Stimulated activated CD4-positive, alpha-beta T cell treated with anti-CD3 and anti-CD28 coated beads, Interleukin-4, amount 100 ng/mL, for 48 hours (primary cell): ENCODE results near the gene CYTH2.

Source experiments
- DNase-seq, 2 donors: peaks; one replicate each; pipeline ENCODE4 v3.0.0-alpha.2; 2020; ENCODE audit warnings: low read depth in 2 of 2

CYTH2 gene

DNA sequence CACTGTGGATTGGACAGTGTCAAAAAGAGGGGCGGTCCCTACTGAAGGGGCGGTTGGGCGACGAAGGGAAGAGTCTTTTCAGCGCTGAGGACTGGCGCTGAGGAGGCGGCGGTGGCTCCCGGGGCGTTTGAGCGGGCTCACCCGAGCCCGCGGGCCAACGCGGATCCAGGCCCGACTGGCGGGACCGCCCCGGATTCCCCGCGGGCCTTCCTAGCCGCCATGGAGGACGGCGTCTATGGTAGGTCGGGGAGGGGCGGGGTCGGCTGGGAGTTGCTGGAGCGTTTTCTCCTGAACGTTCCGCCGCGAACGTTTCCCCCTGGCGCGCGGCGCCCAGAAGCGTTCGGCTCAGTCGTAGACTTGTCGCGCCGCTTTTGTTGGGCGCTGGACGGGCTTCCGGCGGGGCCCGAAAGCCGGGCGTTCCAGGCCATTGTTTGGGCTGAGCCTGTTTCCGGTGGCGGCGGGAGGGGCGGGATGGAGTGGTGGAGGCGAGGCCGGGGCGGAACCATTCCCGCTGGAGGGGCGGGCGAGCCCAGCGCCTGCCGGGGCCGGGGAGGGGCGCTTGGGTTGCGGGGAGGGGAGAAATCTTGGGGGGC, at the start of gene CYTH2:
CYTH2 (plus strand) TSS at position 81 of the 593 bp plus-strand sequence; CDS start at position 220, 139 bp downstream.
- peak; percentile 67 to 80 for DNase-seq

DNA sequence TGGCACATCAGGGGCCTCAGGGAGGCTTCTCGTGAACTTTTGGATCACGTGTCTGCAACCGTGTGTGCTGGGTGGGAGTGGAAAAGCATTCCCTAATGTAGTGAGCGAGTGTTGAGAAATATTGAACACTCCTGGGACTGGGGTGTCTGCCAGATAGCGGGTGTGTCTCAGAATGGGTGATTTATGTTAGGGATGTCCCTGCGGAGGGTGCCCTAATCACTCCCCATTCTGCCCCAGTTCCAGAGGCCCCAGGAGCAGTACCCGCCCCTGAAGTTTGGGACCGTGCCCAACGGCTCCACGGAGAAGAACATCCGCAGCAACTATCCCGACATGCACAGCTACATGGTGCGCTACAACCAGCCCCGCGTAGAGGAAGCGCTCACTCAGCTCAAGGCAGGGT, 47.6 kb upstream of the CYTH2 start:
- DNase-seq, result no peak

- DNase-seq, result no peak
These were observed 44.4 kb upstream of the CYTH2 start for GRCh38 chr19:48424694-48425219.

DNA sequence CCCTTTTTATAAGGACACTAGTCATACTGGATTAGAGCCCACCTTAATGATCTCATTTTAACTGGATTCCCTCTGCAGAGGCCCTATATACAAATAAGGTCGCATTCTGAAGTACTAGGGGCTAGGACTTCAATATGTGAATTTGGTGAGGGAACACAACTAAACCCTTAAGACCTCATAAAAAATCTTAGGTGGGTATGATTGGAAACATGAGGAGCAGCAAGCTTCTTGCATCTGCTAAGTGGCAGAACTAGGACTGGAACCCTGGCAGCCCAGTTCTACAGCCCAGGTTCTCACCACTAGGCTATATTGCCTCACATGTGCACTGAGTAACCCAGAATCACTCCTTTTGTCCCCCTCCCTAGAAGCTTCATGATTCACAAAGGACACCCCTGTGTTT, 40.5 kb upstream of the CYTH2 start:
- no peak for DNase-seq

GRCh38 chr19:48433337-48433736, 35.8 kb upstream of the CYTH2 start:
- DNase-seq, result no peak

- DNase-seq, result no peak
These were observed 32.6 kb upstream of the CYTH2 start for GRCh38 chr19:48436586-48436985.

DNA sequence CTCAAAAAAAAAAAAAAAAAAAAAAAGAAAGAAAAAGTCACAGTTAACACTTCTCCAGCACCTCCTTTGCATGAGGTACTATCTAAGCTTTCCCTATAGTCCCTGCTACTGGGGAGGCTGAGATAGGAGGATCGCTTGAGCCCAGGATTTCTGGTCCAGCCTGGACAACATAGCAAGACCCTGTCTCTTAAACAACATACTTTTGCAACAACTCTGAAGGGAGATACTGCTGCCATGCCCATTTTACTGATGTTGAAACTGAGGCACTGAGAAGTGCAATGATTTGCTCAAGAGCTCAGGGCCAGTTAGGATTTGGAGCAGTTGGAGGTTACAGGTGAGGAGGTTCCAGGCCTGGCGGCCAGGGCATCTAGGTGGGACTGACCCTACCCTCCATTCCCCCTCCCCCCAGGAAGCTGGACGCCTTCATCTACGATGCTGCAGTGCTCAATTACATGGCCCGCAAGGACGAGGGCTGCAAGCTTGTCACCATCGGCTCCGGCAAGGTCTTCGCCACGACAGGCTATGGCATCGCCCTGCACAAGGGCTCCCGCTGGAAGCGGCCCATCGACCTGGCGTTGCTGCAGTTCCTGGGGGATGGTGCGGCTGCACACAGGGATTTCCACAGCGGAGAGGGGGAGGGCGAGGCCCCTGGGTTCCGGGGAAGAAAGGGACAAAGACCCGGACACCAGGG, 27.7 kb upstream of the CYTH2 start:
- no peak for DNase-seq

- no peak for DNase-seq
These were observed 26.8 kb upstream of the CYTH2 start for GRCh38 chr19:48442116-48443035.

GRCh38 chr19:48443256-48443655, 25.9 kb upstream of the CYTH2 start:
- no peak for DNase-seq

DNA sequence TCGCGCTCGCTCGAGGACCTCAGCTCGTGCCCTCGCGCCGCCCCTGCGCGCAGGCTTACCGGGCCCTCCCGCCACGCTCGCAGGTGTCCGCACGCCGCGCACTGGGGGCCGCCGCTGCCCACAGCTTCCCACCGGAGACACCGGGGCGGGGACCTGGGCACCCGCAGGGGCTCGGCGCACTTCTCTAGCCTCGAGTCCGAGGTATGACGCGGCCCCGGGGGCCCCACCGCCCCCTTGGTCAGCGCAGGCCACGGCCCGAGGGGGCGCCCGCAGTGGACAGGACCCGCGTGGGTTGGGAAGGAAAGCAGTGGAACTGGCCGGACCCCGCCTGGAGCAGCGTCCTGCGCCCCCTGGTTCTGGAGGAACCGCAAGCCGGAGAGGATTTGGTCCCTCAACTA, 25.4 kb upstream of the CYTH2 start:
- no peak for DNase-seq

- DNase-seq, result no peak
These were observed 24.8 kb upstream of the CYTH2 start for GRCh38 chr19:48444129-48444935.

- no peak for DNase-seq
These were observed 24.3 kb upstream of the CYTH2 start for GRCh38 chr19:48444936-48445200.

- DNase-seq, result no peak
These were observed 23.9 kb upstream of the CYTH2 start for GRCh38 chr19:48445256-48445605.

DNA sequence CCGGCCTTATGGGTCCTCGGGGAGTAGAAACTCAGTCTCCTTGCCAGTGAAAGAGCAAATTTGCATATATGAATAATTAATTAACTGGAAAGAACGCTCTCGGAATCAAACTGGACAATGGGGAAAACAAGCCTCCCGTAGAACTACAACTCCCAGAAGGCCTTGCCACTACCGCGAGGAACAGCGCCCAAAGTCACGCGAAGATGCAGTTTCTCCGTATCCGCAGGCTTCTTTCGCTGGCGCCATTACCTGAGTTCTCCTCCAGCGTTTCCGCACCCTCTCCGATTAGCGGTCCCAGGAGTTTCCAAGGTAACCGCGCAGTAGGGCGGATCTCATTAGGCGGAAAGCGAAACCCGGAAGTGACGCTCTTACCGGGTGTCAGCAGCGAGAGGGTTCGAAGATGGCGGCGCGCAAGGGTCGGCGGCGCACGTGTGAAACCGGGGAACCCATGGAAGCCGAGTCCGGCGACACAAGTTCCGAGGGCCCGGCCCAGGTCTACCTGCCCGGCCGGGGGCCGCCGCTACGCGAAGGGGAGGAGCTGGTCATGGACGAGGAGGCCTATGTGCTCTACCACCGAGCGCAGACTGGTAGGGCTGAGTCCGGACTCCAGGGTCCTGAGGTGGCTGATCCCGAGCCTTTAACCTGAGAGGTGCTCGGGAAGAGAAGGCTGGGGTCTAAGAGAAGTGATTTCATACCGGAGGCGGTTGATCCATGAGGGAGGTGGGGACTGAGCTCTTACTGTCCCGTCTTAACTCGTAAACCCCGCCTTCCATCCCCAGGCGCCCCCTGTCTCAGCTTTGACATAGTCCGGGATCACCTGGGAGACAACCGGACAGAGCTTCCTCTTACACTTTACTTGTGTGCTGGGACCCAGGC, 23.3 kb upstream of the CYTH2 start, which contains the start of gene GRWD1:
GRWD1 (plus strand) TSS at position 378 of the 876 bp plus-strand sequence; CDS start at position 401, 23 bp downstream.
- peak; percentile 82 to 91 for DNase-seq

GRCh38 chr19:48446579-48446978, 22.6 kb upstream of the CYTH2 start:
- no peak for DNase-seq

DNA sequence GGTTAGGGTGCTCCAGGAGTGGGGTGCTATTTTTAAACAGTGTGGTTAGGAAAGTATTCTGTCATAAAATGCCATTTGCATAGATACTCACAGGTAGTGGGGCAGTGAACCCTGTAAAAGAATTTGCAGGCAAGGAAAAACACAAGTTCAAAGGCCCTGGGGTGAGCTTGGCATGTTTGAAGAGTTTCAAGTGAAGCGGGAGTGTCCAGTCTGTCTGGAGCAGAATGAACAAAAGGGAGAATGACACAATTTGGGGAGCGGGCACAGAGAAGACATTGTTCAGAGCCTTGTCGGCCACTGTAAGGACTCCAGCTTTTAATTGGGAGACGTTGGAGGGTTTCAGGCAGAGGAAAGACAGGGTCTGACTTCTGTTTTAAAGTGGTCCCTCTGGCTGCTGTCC, 20.6 kb upstream of the CYTH2 start:
- no peak for DNase-seq

DNA sequence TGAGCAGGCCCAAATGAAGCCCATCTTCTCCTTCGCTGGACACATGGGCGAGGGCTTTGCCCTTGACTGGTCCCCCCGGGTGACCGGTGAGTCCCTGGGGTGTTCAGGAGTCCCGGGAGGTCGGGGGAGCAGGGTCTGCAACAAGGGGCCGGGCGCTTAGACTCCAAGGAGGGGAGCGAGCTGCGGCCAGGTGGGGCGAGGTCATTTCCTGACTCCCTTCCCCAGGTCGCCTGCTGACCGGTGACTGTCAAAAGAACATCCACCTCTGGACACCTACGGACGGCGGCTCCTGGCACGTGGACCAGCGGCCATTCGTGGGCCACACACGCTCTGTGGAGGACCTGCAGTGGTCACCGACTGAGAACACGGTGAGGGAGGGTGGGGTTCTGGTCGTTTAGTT, 18.7 kb upstream of the CYTH2 start:
- no peak for DNase-seq

GRCh38 chr19:48450863-48451262, 18.3 kb upstream of the CYTH2 start:
- no peak for DNase-seq

GRCh38 chr19:48451624-48452023, 17.5 kb upstream of the CYTH2 start:
- no peak for DNase-seq

GRCh38 chr19:48452289-48453190, 16.6 kb upstream of the CYTH2 start:
- no peak for DNase-seq
